GM18870 (cell line): ENCODE results near the gene IQCE.

ENCODE experiments used
- ATAC-seq: cut with Tn5 transposase; IDR thresholded peaks from one replicate; pipeline ENCODE4 v1.9.1; 2021; ENCODE audit warnings: moderate library complexity; ENCODE audit not compliant: unreplicated experiment

The IQCE gene

DNA sequence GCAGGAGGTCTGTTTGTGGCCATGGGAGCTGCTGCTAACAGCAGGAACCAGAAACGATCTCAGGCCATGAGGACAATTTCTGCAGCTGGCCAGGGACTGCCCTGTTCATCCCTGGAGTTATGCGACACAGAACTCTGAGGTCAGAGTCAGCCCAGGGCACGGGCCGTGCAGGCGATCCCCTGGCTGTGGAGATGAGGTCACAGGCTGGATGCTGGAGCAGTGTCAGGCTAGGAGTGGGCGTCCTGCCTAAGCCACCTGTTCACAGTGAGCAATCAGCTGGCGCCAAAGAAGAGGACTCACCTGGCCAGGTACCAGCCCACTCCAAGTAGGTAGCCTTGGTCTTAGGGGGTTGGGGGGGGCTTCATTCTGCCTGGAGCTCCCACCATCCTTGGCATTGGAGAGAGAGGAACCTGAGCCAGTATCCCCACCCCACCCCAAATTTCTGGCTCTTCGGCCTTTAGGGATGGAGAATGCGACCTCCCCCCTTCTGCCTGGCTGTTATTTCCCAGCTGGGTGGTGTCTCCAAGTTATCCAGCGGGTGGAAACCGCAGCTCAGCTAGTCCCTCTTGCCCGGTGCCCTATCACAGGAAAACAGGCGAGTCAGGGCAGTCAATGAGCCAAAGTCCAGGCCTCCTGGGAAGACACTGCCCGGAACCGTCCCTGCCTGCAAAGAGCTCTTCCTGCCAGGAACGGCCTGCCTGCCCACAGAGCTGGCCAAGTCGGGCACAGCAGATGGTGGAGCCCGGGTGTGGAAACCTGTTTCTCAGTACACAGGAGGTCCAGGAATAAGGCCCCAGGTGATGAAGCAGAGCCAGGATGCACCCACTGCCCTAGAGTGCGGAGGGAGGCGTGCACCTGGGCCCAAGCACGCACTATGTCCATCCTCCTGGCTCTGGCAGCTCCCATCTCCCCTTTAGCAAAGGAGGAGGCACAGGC is 71.2 kb downstream of the IQCE start:
- ATAC-seq = no peak

DNA sequence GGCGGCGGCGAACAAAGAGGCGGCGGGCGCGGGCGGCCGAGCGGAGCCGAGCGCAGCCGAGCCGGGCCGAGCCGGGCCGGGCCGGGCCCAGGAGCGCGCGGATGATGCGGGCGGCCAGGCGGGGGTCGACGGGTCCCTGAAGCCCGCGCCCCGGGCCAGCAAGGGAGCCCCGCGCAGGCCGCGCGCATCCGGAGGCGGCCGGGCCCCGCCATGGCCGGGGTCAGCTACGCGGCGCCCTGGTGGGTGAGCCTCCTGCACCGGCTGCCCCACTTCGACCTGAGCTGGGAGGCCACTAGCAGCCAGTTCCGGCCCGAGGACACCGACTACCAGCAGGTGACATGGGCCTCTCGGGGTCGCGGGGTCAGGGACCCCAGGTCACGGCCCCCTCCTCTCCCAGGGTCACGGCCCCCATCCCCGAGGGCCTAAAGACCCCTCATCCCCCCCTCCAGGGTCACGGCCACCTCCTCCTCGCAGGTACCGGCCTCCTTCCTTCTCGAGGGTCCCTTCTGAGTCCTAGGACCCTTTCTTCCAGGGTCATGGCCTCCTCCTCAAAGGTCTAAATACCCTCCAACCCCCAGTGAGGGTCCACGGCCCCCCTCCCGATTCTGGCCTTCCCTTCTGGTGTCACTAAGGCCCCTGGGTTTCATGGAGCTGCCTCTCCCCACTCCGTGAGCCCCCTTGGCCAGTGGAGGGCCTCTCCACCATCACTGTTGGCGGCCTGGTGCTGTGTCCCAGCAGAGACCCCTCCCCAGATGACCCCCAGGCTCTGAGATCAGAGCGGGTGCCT is 73.4 kb downstream of the IQCE start, which contains the start of gene TTYH3:
Gene TTYH3, plus strand, starts transcription at position 41 of the 787 bp plus-strand sequence. Its CDS starts 170 bp downstream, at position 211.
- no peak for ATAC-seq

DNA sequence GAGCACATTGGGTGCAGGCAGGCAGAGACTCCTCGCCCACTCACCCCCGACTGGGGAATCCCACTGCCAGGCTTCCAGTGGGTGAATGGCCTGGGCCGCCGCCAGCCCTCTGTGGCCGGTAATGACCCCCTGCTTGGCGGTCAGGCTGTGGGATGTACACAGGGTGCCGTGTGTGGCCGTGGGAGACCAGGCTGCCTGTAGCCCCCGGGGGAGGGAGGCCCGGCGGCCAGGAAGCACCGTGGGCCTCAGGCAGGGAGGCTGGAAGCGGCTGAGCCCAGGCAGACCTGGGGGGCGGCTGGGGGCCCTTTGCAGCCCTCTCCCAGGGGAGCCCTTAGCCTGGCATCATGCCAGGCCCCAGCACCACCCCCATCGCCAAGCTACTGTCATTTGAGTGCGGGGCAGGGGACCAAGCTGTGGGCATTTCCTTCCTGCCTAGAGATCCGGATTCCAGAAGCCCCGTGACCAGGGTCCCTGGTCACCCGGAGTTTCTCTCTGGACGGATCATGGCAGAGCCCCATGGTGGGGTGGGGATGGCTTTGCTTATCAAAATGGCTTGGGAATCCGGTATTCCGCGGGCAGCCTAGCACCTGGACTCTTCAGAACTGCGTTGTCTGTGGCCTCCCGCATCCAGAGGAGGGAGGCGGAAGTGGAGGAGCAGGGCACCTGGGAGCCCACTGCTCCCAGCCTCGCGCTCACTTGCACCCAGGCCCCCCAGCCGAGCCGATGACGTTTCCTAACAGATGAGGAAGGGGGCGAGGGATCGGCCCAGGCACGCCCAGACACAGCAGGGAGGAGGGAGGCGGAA is 74.2 kb downstream of the IQCE start:
- ATAC-seq = no peak

DNA sequence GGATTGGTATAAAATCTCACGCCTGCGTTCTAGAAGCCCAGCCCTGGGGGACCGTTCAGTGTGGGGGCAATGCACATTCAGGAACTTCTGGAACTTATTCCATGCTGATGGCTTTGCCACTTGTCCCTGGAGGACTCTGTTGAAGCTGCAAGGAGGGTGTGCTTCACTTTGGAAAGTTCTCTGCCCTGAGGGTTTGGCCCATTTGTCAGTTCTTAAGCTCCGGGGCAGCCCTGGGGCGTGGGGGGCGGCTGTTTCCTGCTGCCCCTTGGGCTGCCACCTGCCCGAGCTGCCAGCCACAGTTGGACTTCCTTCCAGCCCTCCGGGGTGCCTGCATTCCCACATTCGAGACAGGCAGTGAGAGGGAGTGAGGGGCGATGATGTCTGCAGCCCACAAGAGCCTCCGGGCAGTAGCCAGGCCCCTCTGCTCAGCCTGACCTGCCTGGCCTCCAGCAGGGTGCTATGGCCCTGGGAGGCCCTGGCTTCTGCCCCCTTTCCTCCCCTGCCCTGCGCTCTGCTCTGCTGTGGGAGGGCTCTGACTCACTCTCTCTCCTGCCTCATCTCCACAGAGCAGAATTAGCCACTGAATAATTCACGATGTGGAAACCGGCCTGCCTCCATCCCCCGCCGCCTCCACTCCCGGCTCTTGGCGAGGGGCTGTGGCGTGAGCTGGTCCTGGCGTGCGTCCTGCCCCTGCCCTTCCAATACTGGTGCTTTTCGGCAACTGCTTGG is 74.9 kb downstream of the IQCE start:
- ATAC-seq = no peak

DNA sequence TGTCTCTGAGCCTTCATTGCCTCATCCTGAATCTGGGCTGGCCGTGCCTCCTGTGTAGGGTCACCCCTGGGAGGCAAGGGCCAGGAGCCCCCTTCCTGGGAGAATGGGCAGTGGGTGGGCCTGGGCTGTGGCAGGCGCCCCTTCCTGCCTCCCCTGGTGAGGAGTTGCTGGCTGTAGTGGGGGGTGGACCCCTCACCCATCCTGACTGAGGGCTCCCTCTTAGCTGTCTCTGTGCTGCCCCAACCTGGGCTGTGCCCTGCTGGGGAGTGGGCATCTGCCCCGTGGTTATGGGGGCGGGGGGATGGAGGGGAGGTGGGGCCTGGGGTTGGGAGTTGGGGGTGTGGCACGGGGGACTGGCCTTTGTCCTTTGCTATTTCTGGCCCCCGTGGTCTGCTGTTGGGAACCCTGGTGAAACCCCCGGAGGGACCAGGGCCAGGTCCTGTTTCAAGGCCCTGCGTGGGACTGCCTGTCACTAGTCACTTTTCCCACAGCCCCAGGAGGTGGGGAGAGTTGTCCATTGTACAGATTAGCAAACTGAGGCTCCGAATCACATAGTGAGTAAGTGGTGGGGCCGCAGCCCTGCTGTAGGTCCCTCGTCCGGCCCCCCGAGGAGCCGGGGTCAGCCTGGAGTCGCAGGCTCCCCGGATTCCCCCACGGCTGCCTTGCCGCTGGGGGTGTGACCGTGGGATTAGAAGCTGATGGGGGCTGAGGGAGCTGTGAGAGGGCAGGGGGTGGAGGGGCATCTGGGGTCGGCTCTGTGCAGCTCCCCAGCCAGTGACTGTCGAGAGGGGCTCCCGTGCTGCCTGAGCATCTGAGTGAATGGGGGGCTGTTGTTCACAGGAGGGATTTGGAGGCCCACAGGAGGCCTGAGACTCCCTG is 75.7 kb downstream of the IQCE start:
- ATAC-seq = no peak

DNA sequence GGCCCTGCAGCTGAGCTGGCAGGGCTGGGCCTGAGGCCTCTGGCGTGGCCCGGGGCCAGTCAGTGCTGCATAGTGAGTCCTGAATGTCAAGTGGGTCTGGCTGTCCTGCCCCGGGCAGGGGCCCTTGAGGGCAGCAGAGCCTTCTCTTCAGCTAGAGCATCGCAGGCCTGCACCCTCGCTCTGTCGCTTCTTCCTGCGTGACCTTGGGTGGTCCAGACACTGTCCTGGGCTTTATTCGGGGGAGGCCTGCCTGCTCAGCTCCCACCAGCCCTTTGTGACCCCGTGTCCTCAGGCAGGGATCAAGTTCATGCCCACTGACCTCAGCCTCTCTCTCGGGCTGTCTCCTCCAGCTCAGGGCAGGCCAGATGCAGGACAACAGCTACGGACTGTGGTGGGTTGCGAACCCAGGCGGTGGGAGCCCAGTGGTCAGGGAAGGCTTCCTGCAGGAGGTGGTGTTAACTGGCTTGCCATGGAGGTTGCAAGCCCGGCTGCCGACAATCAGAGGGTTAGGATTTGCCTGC is 76.4 kb downstream of the IQCE start:
- no peak for ATAC-seq

DNA sequence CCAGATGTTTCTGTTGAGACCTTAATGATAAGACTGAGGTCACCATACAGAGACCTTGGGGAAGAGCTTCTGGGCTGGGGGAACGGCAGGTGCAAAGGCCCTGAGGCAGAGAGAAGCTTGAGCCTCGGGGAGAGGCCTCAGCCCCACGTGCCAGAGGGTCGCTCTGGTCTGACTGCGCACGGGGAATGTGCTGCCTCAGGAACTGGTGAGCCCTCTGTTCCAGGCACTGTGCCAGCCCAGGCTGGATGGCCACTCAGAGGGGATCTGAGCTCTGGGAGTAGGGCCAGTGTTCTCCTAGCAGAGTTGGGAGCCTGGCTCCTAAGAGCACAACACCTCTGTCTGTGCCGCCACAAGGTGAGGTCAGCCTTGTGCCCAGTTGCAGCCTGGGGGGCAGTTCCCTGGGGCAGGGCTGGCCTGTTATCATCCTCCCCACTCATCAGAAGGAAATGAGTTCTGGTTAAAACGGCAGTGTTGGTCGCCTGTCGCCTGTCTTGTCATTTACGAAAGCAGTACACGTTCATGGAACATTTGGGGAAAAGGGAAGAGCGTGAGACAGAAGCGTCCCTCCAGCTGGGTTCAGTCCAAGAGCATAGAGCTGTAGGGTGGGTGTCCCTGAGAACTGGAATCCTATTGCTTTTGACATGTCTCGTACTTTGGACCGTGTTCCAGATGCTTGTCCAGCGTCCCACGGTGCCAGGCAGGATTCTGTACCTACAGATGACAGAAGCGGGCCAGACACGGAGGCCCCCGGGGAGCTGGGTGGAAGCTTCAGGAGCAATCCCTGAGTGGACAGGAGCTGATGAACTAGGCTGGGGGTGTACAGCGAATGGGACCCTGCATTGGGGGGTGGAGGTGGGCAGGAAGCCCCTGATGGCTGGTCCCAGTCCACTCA is 77.3 kb downstream of the IQCE start:
- ATAC-seq = no peak

DNA sequence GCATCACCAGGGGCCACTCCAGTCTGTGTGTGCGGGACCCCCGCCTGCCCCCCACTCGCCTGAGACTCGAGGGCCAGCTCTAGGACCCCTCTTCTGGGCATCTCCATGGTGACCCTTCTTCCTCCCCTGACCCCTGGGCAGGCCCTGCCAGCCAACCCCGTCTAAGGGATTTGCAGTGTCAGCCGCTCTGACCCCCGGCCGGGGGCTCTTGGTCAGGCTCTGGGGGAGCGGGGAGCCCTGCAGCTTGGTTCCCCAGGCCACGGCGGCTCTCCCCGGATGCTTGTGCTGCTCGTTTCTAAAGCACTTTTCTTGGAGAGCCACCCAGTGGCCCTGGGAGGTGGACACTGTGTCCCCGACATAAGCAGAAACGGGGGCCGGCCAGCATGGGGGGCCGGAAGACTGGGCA is 78.3 kb downstream of the IQCE start:
- no peak for ATAC-seq

DNA sequence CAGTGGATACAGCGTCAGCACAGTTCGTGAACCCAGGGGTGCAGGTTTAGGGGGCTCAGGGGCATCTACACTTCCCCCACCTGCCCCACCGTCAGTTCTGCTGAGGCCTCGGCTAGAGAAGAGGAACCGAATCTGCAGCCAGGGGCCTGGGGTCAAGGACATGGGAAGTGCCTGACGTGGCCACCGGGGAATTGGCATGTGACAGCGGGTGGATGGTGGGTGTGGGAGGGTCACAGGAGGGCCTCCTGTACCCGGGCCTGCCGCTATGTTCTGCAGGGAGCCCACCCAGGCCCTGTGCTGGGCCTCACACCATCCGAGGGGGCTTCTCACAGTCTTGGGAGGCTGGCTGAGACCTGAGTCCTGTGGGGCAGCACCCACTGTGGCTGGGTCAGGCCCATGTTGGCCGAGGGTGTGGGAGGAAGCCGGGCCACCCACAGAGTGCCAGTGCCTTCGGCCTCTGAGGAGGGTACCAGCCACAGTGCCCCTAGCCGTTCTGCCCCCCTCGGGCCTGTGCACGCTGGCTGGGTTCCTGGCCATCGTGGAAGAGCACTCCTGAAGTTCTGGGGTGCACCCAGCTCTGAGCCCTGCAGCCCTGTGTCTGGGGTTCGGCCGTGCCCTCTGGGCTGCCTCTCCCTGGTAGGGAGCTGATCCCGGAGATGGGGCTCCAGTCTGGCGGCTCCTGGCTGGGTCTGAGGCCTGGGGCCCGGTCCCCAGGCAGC is 78.9 kb downstream of the IQCE start:
- ATAC-seq = no peak

DNA sequence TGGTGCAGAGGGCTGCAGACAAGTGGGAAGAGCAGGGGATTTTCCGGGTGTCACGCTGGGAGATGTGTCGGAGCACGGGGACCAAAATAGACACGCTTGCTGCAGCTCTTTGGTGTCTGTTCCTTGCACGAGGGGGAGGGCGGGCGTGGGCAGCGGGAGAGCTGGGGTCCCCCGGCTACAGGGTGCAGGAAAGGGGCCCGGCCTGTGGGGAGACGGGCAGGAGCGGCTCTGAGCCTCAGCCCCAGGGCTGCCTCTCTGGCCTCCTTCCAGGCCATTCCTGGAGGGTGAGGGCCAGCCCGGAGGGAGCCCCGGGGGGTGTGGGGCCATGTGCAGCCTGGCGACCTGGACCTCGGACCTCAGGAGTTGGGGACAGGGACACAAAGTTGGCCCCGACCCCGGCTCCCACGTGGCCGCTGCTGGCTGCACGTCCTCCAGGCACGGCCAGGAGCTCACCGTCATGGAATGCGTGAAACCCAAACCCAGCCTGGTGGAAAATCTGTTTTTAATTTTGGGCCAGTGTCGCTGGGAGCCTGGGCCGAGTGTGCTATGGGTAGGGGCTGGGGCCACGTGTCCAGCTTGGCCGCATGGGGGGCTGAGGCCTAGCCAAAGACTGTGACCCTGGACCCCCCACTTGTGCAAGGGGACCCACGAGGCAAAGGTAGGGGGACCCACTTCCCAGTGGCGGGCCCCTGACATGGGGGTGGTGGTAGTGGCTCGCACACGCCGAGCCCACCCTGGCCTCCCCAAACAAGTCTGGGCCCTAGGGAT is 79.6 kb downstream of the IQCE start:
- ATAC-seq = no peak

DNA sequence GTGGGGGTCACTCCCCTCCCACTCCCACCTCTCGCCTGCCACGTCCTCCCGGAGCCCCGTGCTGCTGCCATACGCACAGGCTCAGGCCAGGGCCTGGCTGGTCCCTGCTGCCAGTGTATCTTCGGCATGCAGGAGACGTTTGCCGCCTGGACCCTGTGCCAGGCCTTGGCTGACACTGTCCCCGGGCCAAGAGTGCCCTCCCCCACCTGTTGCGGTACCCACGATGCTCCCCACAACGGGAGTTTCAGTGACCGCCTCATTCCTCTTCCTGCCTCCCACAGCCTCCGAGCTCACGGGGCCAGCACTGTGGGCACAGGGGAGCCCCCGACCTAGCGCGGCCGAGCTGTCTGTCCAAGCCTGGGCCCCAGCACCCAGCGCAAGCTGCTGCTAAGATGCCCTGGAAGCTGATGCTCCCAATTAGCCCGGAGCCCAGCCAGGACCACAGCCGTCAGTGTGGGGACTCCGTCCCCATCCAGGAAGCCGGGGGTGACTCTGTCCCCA is 80.5 kb downstream of the IQCE start:
- no peak for ATAC-seq

DNA sequence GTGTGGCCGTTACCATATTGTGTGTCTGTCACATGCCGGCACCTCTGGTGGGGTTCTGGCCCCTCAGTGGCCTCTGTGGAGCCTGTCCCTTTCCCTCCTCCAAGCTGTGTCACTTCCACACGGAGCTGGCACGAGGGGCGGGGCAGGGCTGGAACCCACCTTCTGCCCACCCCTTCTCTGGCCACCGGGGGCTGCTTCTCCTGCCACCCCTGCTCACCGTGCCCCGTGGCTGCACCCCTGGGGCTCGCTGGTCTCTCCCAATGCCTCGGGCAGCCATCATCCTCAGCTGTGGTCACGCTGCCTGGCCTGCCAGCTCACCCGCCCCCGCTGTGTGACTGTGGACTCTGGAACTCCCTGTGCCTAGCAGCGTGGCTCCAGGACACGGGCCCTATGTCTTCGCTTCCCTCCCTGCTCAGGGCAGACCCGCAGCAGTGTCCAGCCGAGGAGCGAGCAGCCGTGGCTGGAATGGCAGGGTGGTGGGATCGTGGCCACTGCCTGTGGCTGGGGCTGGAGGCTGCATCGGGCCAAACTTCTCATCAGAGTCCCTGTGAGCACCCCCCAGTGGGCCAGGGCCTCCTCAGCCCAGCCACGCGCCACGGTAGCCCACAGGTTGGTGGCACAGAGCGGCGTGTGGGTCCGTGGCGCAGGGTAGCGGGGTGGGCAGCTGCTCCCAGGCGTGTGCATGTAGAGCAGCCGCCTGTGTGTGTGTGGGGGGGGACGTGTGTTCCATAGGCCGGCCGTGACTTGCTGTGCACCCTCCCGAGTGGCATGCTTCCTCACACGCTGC is 81.1 kb downstream of the IQCE start:
- no peak for ATAC-seq

DNA sequence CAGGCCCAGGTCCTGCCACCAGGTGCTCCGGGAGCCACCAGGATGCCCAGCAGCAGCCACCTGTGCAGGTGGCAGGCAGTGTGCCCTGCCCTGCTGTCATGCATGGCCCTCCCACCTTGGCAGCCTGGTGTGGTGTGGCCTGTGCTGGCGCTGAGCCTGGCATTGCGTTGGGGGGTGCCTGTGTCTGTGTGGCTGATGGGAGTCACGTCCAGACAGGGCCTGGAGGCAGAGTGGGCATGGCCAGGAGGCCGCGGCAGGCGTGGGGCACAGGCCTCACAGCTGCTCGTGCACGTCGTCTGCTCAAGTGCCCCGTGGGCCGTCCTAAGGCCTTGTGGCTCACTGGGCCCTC is 81.7 kb downstream of the IQCE start:
- no peak for ATAC-seq

DNA sequence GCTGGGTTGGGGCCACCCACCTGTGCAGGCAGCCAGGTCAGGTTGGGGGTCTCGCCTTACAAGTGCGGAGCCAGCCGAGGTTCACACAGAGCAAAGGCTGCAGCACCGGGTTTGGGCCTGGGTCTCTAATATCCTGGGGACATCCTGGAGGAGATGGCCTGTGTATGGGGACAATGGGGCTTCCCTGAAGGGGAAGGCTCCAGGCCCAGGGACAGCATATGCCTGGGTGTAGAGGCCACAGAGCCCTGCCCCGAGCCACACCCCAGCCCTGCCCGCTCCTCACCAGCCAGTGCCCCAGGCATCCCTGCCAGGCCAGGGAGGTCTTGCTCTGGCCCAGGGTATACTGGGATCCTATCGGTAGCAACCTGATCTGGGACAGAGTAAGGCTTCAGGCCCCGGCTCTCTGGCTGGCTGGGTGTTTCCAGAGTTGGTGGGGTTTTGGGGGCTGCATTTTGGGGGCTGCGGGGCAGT is 82.1 kb downstream of the IQCE start:
- no peak for ATAC-seq

DNA sequence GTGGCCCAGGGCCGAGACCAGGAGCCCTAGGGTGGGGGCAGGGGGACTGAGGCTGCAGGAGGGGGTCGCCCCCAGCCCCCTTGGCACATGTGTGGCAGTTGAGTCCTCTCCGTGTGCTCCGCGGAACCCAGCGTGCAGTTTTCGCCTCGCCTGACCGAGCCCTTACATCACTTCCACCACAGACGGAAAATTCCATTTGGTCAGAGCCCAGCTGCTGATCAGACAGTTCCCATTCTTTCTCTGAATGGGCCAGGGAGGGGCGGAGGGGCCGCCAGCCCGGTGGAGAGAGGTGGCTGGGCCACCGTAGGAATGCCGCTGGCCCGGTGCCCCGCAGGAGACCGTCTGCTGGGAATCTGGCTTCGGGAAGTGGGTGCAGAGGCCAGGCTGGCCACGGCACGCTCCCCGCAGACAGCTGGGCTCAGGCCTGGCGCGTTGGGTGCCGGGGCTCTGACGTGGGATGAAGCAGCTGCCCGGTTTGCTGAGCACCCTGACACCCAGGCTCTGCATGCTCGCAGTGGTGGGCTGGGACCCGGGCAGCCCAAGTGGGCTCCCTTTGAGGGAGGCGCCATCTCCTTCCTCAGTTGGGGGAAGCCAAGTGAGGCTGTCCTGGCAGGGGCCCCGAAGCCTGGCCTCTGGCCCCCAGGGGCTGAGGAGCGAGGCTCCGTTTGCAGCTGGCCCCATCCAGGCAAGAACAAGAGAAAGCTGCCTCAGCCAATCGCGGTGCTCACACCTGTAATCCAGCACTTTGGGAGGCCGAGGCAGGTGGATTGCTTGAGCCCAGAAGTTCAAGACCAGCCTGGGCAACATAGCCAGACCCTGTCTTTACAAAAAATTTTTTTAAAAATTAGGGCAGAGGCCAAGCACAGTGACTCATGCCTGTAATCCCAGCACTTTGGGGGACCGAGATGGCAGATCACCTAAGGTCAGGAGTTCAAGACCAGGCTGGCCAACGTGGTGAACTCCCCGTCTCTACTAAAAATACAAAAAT is 82.9 kb downstream of the IQCE start:
- no peak for ATAC-seq
